ENCODE measurements around the gene LCNL1. TPM values are rescaled to one million over a fixed set of nuclear protein-coding genes. Genes with fewer than 3 reads are reported as not detected.

Gene LCNL1
- total and polyA plus RNA-seq, 2 donors (not counting 1 experiment from before 2014, with no cell fraction given): not detected

DNA sequence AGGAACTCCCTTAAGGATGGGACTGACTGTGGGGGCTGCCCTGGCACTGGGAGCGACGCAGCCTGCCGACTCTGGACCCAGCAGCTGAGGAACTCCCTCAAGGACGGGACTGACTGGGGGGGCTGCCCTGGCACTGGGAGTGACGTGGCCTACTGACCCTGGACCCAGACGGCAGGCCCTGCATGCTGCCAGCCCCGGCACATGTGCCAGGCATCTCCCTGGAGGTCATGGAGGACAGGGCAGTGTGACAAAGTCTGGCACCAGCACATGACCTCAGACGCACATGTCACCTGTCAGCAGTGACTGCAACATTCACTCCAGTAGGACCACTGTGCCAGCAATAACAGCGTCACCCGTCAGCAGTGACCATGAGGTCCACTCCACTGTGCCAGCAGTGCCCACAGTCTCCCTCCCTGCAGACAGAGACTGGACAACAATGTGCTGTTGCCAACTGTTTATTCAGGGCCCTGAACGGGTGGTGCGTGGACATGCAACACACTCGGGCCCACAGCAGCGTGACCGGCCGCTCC lies 42.7 kb upstream of the LCNL1 start:
- no peak for TF ChIP-seq EZH2 (IDR thresholded peaks at IDR 0.05; ENCODE audit: borderline replicate concordance, insufficient read depth, low read depth, low read length, poor library complexity, severe bottlenecking)
- TF ChIP-seq, protein P1, sequence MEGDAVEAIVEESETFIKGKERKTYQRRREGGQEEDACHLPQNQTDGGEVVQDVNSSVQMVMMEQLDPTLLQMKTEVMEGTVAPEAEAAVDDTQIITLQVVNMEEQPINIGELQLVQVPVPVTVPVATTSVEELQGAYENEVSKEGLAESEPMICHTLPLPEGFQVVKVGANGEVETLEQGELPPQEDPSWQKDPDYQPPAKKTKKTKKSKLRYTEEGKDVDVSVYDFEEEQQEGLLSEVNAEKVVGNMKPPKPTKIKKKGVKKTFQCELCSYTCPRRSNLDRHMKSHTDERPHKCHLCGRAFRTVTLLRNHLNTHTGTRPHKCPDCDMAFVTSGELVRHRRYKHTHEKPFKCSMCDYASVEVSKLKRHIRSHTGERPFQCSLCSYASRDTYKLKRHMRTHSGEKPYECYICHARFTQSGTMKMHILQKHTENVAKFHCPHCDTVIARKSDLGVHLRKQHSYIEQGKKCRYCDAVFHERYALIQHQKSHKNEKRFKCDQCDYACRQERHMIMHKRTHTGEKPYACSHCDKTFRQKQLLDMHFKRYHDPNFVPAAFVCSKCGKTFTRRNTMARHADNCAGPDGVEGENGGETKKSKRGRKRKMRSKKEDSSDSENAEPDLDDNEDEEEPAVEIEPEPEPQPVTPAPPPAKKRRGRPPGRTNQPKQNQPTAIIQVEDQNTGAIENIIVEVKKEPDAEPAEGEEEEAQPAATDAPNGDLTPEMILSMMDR (IDR thresholded peaks at IDR 0.05): no peak
- H3K27ac ChIP-seq (ENCODE audit: low read length in 2 of 2): no peak overlapping the region
- no peak overlapping the region for H3K4me2 ChIP-seq (replicated peaks; ENCODE audit: low read depth, low read length, poor library complexity, severe bottlenecking)
- H2AFZ ChIP-seq (ENCODE audit: insufficient read depth, low read depth, low read length, poor library complexity, severe bottlenecking): no peak overlapping the region
- ChIA-PET CTCF (interaction anchor here (1.0 to 2.0 kb wide), 2 partner anchors 8 to 98 kb away, joined by 3 to 5 read pairs; partner anchors contain the start of gene AJM1), POLR2A (no interaction called here)
- H3K79me2 ChIP-seq (ENCODE audit: control insufficient read depth, insufficient read depth, low read length): peaks cover 22% of the 10 kb centered on the region
- no peak for ATAC-seq (ENCODE audit: low read depth)
- peaks cover 65% of the 10 kb centered on the region for H4K20me1 ChIP-seq (ENCODE audit: control insufficient read depth, insufficient read depth, low read length, poor library complexity, severe bottlenecking)
- intact Hi-C loops (cut with micrococcal nuclease): no loop called here
- WGBS (ENCODE audit: insufficient coverage): 94% methylated on average over 16 of the region's 16 CpGs
- H3K36me3 ChIP-seq (replicated peaks in 1 of 2; ENCODE audit: control extremely low read depth in 1 of 2, control insufficient read depth in 1 of 2, extremely low read depth in 1 of 2, insufficient read depth in 2 of 2, low read length in 1 of 2): peaks cover 2 to 36% of the 10 kb centered on the region in 2 experiments
- H3K4me1 ChIP-seq (ENCODE audit: control insufficient read depth in 2 of 2, insufficient read depth in 2 of 2, low read length in 2 of 2): peaks cover 6 to 15% of the 10 kb centered on the region in 2 donors
- H3K27ac Mint-ChIP-seq: no peak overlapping the region
- H3K27me3 Mint-ChIP-seq: no peaks in the 10 kb centered on the region
- H3K9ac ChIP-seq (ENCODE audit: low read length): no peak overlapping the region
- H3K4me3 ChIP-seq (ENCODE audit: control extremely low read depth in 1 of 5, extremely low read depth in 1 of 5, insufficient read depth in 1 of 5, low read depth in 2 of 5, low read length in 4 of 5): no peak overlapping the region
- H3K4me1 Mint-ChIP-seq: peaks cover 6% of the 10 kb centered on the region
- no peak for DNase-seq
- no peaks in the 10 kb centered on the region for H3K27me3 ChIP-seq (replicated peaks in 1 of 4; ENCODE audit: control extremely low read depth in 1 of 4, control insufficient read depth in 3 of 4, insufficient read depth in 4 of 4, low read length in 3 of 4)
- no peaks in the 10 kb centered on the region for H3K9me3 Mint-ChIP-seq (ENCODE audit: insufficient read depth)
- H3K4me3 Mint-ChIP-seq: no peak overlapping the region
- no peaks in the 10 kb centered on the region for H3K9me3 ChIP-seq (ENCODE audit: control extremely low read depth in 1 of 3, control insufficient read depth in 2 of 3, insufficient read depth in 1 of 3, low read length in 2 of 3)

DNA sequence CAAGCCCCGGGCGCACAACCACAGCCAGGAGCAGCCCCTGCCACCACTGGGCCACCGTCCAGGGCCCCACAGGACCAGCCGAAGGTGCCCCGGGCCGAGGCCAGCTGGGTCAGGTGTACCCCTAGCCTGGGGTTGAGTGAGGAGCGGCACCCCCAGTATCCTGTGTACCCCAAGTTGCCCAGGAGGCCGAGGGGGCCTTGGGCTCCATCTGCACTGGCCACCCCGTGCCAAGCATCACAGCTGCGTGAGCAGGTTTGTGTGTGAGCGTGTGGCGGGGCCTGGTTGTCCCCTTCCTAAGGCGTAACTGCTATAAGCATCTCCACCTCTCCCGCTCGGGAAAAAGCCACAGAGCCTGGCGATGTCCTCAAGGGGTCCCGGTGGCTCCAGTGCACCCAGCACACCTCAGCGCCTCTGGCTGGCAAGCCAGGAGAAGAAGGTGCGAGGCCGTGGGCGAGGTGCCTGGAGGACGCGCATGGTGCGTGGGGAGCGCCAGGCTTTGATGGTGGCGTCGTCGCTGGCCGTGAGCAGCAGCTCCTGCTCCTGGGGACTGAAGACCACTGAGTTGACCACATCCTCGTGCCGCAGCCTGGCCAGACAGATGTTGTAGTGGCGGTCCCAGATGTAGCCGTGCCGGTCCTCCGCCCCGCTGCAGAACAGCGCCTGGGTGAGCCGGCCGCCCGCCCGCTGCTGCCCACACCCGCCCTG lies 42.1 kb upstream of the LCNL1 start:
- no peak overlapping the region for H3K9ac ChIP-seq (ENCODE audit: low read length)
- no peak for TF ChIP-seq EZH2 (IDR thresholded peaks at IDR 0.05; ENCODE audit: borderline replicate concordance, insufficient read depth, low read depth, low read length, poor library complexity, severe bottlenecking)
- TF ChIP-seq, protein P1 (IDR thresholded peaks at IDR 0.05): no peak
- no peak for ATAC-seq (ENCODE audit: low read depth)
- no peaks in the 10 kb centered on the region for H3K9me3 ChIP-seq (ENCODE audit: control extremely low read depth in 1 of 3, control insufficient read depth in 2 of 3, insufficient read depth in 1 of 3, low read length in 2 of 3)
- H3K4me1 ChIP-seq (ENCODE audit: control insufficient read depth in 2 of 2, insufficient read depth in 2 of 2, low read length in 2 of 2): peaks cover 6 to 18% of the 10 kb centered on the region in 2 donors
- Mint-ChIP-seq H3K27ac (no peak overlapping the region), H3K4me1 (peaks cover 6% of the 10 kb centered on the region), H3K27me3 (no peaks in the 10 kb centered on the region), H3K9me3 (ENCODE audit: insufficient read depth) (no peaks in the 10 kb centered on the region), H3K4me3 (no peak overlapping the region)
- no peaks in the 10 kb centered on the region for H3K27me3 ChIP-seq (replicated peaks in 1 of 4; ENCODE audit: control extremely low read depth in 1 of 4, control insufficient read depth in 3 of 4, insufficient read depth in 4 of 4, low read length in 3 of 4)
- H3K4me2 ChIP-seq (replicated peaks; ENCODE audit: low read depth, low read length, poor library complexity, severe bottlenecking): no peak overlapping the region
- no peak for DNase-seq
- no peak overlapping the region for H3K4me3 ChIP-seq (ENCODE audit: control extremely low read depth in 1 of 5, extremely low read depth in 1 of 5, insufficient read depth in 1 of 5, low read depth in 2 of 5, low read length in 4 of 5)
- ChIA-PET CTCF (no interaction called here), POLR2A (no interaction called here)
- H2AFZ ChIP-seq (ENCODE audit: insufficient read depth, low read depth, low read length, poor library complexity, severe bottlenecking): no peak overlapping the region
- H3K36me3 ChIP-seq (replicated peaks in 1 of 2; ENCODE audit: control extremely low read depth in 1 of 2, control insufficient read depth in 1 of 2, extremely low read depth in 1 of 2, insufficient read depth in 2 of 2, low read length in 1 of 2): peaks cover 2 to 36% of the 10 kb centered on the region in 2 experiments
- 98% methylated on average over 42 of the region's 42 CpGs for WGBS (ENCODE audit: insufficient coverage)
- H3K27ac ChIP-seq (ENCODE audit: low read length in 2 of 2): no peak overlapping the region
- intact Hi-C loops (cut with micrococcal nuclease): no loop called here
- H3K79me2 ChIP-seq (ENCODE audit: control insufficient read depth, insufficient read depth, low read length): peaks cover 22% of the 10 kb centered on the region
- peaks cover 65% of the 10 kb centered on the region for H4K20me1 ChIP-seq (ENCODE audit: control insufficient read depth, insufficient read depth, low read length, poor library complexity, severe bottlenecking)
